ENCODE measurements around the gene SH3GL1. TPM values are rescaled to one million over a fixed set of nuclear protein-coding genes. Genes with fewer than 3 reads are reported as not detected.
A peak's percentile ranks its signal among the peaks of the same experiment; 100 is the strongest.

Gene SH3GL1
- total and polyA plus RNA-seq, 9 of the 15 experiments (the other 6 are each of a cell fraction or from before 2014, with no cell fraction given), result 1.7 to 75.3 (median 25.7) TPM

DNA sequence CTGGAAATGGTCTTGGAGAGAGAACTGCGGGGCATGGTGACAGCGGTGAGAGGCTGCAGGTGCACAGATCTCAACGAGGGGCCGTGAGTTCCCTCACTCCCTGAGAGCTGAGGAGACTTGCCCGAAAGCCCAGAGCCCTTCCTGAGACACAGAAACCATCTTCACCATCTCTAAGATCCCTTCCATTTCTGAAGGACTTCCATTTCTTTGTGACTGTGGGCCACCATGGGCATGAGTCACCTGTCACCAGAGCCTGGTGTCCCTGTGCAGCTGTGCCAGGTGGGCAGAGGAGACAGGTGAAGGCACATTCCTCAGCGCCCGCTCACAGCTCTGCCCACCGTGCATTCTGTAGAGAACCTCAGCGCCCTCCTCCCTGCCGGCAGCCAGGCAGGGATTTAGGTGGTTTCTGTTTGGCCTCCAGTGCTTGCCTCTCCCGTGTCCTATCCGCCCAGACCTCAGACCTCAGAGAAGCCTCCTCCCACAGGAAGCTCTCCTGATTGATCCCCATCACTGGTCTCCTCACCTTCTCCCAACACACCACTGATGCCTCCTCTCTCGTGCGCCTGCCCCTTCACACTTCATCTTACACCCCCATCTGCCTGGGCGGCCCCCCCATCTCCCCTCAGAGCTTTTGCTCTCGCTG lies 24.2 kb downstream of the SH3GL1 start (continued):
- TF ChIP-seq, protein P1, sequence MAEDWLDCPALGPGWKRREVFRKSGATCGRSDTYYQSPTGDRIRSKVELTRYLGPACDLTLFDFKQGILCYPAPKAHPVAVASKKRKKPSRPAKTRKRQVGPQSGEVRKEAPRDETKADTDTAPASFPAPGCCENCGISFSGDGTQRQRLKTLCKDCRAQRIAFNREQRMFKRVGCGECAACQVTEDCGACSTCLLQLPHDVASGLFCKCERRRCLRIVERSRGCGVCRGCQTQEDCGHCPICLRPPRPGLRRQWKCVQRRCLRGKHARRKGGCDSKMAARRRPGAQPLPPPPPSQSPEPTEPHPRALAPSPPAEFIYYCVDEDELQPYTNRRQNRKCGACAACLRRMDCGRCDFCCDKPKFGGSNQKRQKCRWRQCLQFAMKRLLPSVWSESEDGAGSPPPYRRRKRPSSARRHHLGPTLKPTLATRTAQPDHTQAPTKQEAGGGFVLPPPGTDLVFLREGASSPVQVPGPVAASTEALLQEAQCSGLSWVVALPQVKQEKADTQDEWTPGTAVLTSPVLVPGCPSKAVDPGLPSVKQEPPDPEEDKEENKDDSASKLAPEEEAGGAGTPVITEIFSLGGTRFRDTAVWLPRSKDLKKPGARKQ (CRISPR knock-in tag; IDR thresholded peaks at IDR 0.05), result no peak
- TF ChIP-seq, protein P2, sequence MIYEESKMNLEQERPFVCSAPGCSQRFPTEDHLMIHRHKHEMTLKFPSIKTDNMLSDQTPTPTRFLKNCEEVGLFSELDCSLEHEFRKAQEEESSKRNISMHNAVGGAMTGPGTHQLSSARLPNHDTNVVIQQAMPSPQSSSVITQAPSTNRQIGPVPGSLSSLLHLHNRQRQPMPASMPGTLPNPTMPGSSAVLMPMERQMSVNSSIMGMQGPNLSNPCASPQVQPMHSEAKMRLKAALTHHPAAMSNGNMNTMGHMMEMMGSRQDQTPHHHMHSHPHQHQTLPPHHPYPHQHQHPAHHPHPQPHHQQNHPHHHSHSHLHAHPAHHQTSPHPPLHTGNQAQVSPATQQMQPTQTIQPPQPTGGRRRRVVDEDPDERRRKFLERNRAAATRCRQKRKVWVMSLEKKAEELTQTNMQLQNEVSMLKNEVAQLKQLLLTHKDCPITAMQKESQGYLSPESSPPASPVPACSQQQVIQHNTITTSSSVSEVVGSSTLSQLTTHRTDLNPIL (CRISPR knock-in tag; IDR thresholded peaks at IDR 0.05), result no peak
- no peak for TF ChIP-seq C11orf30 (IDR thresholded peaks at IDR 0.05; ENCODE audit: low read depth)
- TF ChIP-seq HDAC2 (IDR thresholded peaks at IDR 0.05), result peak; percentile 17; the same call in 1 of the 2 replicates
- TF ChIP-seq, protein P3, sequence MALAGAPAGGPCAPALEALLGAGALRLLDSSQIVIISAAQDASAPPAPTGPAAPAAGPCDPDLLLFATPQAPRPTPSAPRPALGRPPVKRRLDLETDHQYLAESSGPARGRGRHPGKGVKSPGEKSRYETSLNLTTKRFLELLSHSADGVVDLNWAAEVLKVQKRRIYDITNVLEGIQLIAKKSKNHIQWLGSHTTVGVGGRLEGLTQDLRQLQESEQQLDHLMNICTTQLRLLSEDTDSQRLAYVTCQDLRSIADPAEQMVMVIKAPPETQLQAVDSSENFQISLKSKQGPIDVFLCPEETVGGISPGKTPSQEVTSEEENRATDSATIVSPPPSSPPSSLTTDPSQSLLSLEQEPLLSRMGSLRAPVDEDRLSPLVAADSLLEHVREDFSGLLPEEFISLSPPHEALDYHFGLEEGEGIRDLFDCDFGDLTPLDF (CRISPR knock-in tag; IDR thresholded peaks at IDR 0.05), result no peak
- no peak for TF ChIP-seq GATAD2B (IDR thresholded peaks at IDR 0.05; ENCODE audit: borderline replicate concordance)
- TF ChIP-seq, protein P4, sequence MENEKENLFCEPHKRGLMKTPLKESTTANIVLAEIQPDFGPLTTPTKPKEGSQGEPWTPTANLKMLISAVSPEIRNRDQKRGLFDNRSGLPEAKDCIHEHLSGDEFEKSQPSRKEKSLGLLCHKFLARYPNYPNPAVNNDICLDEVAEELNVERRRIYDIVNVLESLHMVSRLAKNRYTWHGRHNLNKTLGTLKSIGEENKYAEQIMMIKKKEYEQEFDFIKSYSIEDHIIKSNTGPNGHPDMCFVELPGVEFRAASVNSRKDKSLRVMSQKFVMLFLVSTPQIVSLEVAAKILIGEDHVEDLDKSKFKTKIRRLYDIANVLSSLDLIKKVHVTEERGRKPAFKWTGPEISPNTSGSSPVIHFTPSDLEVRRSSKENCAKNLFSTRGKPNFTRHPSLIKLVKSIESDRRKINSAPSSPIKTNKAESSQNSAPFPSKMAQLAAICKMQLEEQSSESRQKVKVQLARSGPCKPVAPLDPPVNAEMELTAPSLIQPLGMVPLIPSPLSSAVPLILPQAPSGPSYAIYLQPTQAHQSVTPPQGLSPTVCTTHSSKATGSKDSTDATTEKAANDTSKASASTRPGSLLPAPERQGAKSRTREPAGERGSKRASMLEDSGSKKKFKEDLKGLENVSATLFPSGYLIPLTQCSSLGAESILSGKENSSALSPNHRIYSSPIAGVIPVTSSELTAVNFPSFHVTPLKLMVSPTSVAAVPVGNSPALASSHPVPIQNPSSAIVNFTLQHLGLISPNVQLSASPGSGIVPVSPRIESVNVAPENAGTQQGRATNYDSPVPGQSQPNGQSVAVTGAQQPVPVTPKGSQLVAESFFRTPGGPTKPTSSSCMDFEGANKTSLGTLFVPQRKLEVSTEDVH (IDR thresholded peaks at IDR 0.05; ENCODE audit: low read depth, partially characterized antibody), result no peak
- TF ChIP-seq ZNF644 (tag; IDR thresholded peaks at IDR 0.05; ENCODE audit: low read depth), result no peak
- TF ChIP-seq POLR2AphosphoS5 (IDR thresholded peaks at IDR 0.05; ENCODE audit: control insufficient read depth, insufficient read depth, low read depth, low read length), result no peak
- no peak for TF ChIP-seq TFAM (CRISPR knock-in tag; conservative IDR thresholded peaks at IDR 0.05)
- no peak for TF ChIP-seq ZBTB8A (IDR thresholded peaks at IDR 0.05; ENCODE audit: partially characterized antibody)
- TF ChIP-seq, protein P5, sequence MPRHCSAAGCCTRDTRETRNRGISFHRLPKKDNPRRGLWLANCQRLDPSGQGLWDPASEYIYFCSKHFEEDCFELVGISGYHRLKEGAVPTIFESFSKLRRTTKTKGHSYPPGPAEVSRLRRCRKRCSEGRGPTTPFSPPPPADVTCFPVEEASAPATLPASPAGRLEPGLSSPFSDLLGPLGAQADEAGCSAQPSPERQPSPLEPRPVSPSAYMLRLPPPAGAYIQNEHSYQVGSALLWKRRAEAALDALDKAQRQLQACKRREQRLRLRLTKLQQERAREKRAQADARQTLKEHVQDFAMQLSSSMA (CRISPR knock-in tag; IDR thresholded peaks at IDR 0.05), result no peak
- no peak for TF ChIP-seq SAP30 (IDR thresholded peaks at IDR 0.05; ENCODE audit: borderline replicate concordance, insufficient read depth, low read depth, low read length, poor library complexity, severe bottlenecking)
- TF ChIP-seq ZNF347 (CRISPR knock-in tag; IDR thresholded peaks at IDR 0.05; ENCODE audit: low read depth), result no peak
- no peak for TF ChIP-seq RHOXF2B (CRISPR knock-in tag; conservative IDR thresholded peaks at IDR 0.05)
- TF ChIP-seq ATF7 (IDR thresholded peaks at IDR 0.05), result no peak
- peak; percentile 33; the same call in 1 of the 2 replicates for TF ChIP-seq ZBTB1 (CRISPR knock-in tag; IDR thresholded peaks at IDR 0.05; ENCODE audit: borderline replicate concordance, low read depth)
- peak; percentile 13 for TF ChIP-seq TAF1 (IDR thresholded peaks at IDR 0.05; ENCODE audit: control insufficient read depth, extremely low read depth, insufficient read depth, low read length, severe bottlenecking)
- TF ChIP-seq, protein P6, sequence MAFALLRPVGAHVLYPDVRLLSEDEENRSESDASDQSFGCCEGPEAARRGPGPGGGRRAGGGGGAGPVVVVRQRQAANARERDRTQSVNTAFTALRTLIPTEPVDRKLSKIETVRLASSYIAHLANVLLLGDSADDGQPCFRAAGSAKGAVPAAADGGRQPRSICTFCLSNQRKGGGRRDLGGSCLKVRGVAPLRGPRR (CRISPR knock-in tag; IDR thresholded peaks at IDR 0.05), result no peak

All from K562 (cell line).